ENCODE data around the gene PHF1.

Gene PHF1

DNA sequence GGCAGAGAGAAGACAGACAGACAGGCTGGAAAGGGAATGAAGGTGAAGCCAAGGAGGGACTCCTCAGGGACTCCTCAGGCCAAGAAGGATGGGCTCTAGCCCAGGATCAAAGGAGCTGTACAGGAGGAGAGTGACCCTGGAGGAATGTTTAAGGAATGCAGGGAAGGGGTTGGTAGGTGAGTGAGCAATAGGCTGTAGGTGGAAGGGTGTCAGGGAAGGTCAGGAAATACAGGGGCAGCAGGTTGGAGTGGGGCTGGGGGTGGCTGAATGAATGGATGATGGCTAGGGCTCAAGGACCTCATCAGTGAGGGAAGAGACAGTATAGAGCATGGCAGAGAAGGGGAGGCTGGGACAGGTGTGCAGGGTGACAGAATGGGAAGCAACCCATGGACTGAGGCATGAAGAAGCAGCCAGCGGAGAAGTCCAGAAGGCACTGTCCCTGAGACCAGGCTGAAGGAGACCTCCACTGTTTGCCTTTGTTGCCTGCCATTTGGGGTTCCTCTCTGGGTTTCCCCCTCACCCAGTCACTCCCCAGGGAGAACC lies 22.3 kb downstream of the PHF1 start:
- no peak for DNase-seq (ENCODE audit: low spot score)

GRCh38 chr6:33433544-33434191 lies 22.9 kb downstream of the PHF1 start:
- DNase-seq (ENCODE audit: low spot score) = no peak

DNA sequence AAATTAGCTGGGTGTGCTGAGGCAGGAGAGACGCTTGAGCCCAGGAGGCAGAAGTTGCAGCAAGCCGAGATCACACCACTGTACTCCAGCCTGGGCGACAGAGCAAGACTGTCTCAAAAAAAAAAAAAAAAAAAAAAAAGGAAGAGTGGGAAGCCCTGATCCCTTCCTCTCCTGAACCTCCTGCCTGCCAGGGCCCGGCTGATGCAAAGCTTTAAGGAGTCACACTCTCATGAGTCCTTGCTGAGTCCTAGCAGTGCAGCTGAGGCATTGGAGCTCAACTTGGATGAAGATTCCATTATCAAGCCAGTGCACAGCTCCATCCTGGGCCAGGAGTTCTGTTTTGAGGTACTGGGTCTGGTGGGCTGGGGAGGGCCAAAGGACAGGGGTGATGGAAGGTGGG lies 24.1 kb downstream of the PHF1 start:
- no peak for DNase-seq (ENCODE audit: low spot score)

GRCh38 chr6:33437666-33438065 lies 26.9 kb downstream of the PHF1 start:
- DNase-seq (ENCODE audit: low spot score) = no peak

- DNase-seq (ENCODE audit: low spot score) = no peak
These were observed 28.3 kb downstream of the PHF1 start for GRCh38 chr6:33438978-33439594.

GRCh38 chr6:33439956-33440648 lies 29.3 kb downstream of the PHF1 start:
- no peak for DNase-seq (ENCODE audit: low spot score)

- DNase-seq (ENCODE audit: low spot score) = no peak
These were observed 30.0 kb downstream of the PHF1 start for GRCh38 chr6:33440649-33441309.

DNA sequence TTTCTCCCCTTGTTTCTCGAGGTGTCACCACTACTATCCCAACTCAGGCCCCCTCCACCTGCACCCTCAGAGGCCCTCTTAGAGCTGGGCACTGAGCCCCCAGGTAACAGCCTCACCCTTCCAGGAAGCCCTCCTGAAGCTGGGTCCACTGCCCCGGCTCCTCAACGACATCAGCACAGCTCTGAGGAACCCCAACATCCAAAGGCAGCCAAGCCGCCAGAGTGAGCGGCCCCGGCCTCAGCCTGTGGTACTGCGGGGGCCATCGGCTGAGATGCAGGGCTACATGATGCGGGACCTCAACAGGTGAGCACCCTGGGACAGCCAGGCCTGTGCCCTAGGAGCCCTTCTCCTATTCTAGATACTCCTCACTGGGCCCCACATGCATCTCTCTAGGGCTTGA lies 30.6 kb downstream of the PHF1 start:
- DNase-seq (ENCODE audit: low spot score) = no peak

GRCh38 chr6:33442283-33442682 lies 31.5 kb downstream of the PHF1 start:
- DNase-seq (ENCODE audit: low spot score) = no peak

DNA sequence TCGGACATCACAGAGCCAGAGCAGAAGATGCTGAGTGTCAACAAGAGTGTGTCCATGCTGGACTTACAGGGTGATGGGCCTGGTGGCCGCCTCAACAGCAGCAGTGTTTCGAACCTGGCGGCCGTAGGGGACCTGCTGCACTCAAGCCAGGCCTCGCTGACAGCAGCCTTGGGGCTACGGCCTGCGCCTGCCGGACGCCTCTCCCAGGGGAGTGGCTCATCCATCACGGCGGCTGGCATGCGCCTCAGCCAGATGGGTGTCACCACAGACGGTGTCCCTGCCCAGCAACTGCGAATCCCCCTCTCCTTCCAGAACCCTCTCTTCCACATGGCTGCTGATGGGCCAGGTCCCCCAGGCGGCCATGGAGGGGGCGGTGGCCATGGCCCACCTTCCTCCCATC lies 32.2 kb downstream of the PHF1 start:
- no peak for DNase-seq (ENCODE audit: low spot score)

DNA sequence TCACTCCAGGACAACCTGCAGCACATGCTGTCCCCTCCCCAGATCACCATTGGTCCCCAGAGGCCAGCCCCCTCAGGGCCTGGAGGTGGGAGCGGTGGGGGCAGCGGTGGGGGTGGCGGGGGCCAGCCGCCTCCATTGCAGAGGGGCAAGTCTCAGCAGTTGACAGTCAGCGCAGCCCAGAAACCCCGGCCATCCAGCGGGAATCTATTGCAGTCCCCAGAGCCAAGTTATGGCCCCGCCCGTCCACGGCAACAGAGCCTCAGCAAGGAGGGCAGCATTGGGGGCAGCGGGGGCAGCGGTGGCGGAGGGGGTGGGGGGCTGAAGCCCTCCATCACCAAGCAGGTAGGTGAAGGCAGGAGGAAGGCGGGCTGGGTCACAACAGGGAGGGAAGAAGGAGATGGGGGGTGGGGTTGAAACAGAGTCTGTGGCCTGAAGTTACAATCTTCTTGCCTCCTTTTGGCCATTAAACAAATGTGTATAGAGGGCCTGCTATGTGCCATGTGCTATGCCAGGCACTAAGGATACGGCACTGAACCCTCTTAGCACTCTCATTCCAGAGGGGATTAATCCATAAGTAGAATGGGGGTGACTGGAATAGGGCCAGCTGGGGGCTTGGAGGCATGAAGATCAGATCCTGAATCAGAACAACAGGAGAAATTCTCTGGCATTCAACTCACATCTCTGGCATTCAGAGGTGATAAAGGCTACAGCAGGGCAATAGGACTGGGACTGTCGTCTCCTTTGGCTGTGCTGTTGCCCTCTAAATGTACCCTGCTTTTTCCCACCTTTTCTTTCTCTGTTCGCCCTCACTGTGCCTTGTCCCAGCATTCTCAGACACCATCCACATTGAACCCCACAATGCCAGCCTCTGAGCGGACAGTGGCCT lies 33.0 kb downstream of the PHF1 start:
- DNase-seq (ENCODE audit: low spot score) = no peak

DNA sequence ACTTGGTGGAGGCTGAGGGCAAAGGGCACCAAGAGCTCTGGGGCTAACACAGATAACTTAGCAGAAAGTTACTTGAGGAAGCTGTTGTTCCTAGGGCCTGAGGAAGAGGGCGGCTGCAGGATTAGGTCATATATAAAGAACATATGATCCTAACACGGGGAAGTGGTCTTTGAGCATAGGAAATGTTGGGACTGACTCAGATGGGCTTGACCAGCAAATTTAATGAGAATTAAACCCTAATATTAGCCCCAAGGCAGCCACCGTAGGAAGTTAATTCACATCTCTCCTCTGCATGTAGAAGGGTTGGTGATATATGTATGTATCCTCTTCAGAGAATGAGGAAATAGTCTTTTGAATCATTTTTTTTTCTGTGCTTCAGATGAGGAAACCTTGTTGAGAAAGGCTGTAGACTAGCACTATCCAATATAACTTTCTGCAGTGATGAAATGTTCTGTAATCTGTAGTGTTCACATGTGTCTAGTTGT lies 34.3 kb downstream of the PHF1 start:
- no peak for DNase-seq (ENCODE audit: low spot score)

GRCh38 chr6:33446356-33446755 lies 35.5 kb downstream of the PHF1 start:
- DNase-seq (ENCODE audit: low spot score) = no peak

DNA sequence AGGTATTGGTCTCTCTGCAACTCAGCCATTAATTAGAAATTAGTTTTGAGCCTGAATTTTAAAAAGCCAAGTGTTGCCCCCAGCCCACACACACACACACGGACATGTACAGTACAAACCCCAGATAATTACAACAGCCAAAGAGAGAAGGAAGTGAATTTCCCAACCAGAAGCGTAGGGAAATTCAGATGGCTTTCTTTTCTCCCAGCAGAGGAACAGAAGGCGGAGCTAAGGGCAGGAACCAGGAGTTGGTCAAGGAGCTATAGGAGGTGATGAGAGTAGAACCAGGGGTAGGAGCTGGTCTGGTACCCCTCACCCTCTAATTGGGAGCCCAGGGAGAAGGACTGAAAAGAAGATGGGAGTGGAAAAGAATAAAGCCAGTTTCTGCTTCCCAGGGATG lies 39.6 kb downstream of the PHF1 start:
- DNase-seq (ENCODE audit: low spot score) = no peak

GRCh38 chr6:33451606-33452005 lies 40.8 kb downstream of the PHF1 start:
- DNase-seq (ENCODE audit: low spot score) = no peak

GRCh38 chr6:33452496-33452895 lies 41.7 kb downstream of the PHF1 start:
- no peak for DNase-seq (ENCODE audit: low spot score)

DNA sequence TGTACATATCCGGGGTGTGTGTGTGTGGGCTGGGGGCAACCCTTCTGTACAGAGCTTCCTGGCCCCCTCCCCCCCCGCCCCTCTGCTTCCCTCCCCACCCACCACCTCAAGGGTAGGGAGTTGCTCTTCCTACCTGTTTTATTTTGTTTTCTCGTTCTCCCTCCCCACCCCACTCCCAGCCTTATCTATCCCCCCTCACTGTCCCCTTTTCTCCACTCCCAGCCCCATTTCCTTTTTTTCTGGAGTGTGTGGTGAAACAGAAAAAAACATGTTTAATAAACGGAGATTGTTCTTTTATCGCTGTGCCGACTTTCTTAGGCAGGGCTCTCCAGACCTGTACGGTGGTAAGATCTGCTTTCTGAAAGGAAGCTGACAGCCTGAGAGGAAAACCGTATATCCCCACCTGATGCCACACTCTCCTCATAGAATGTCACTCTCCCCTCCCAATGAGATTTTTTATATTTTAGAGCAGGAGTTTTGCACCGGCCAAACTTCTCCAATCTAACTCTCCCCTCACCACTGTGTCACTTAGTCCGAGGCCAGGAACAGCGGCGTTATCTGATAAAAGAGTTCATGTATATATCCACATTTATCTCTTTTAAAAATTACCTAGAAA lies 42.7 kb downstream of the PHF1 start:
- no peak for DNase-seq (ENCODE audit: low spot score)

DNA sequence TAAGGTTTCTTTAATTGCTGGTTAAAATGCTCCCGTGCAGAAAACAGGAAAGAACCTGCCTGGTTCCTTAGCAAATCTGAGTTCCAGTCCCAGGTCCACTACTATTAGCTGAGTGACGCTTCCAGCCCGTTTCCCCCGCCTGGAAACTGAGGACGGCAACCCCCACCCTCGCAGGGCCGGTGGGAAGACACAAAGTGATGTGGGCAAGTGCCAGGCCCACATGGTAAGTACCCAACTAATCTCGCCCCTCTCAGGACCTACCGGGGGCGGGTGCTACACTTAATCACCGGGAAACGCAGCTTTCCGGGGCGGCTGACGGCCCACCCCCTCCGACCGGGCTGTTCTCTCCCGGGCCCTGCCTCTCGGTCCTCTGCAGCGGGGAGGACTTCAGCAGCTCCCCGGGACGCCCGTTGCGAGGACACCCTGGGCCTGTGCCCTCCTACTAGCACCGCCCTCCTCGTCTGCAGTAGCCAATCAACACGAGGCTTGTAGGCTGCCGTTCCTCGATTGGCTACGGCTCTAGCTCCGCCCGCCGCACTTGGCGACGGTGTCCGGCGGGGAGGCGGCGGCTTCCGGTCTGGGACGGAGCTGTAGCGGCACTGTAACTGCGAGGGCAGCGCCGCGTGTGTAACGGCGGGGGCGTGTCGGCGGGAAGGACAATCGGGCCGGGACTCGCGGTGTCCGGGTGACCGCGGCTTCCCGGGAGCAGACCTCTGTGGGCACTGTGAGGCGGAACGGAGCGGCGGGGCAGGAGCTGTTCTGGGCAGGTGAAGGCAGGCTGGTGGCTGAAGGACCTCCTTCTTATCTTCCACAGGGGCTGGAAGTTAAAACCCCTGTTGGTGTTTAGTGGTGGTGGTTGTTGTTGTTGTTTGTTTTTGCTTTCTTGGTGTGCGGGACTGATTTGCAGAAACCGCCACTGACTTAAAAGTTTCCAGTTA lies 43.5 kb downstream of the PHF1 start, which contains the start of gene ZBTB9:
Gene ZBTB9 (plus strand): TSS at position 568 of the 938 bp plus-strand sequence. CDS start 525 bp downstream, outside the sequence.
- peak; percentile 99 for DNase-seq (ENCODE audit: low spot score)

- no peak for DNase-seq (ENCODE audit: low spot score)
These were observed 44.2 kb downstream of the PHF1 start for GRCh38 chr6:33455051-33455450.

DNA sequence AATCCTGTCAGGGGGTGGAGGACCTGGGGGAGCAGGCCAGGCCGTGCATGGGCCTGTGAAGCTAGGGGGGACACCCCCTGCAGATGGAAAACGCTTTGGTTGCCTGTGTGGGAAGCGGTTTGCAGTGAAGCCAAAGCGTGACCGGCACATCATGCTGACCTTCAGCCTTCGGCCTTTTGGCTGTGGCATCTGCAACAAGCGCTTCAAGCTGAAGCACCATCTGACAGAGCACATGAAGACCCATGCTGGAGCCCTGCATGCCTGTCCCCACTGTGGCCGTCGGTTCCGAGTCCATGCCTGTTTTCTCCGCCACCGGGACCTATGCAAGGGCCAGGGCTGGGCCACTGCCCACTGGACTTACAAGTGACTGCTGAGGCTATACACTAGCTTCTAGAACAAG lies 45.3 kb downstream of the PHF1 start:
- no peak for DNase-seq (ENCODE audit: low spot score)

Data from HuH-7 (cell line).